OCI-LY7 (cell line): ENCODE results near the gene CCDC187. TPM values are rescaled to one million over a fixed set of nuclear protein-coding genes. Genes with fewer than 3 reads are reported as not detected.

Experiments
- BruUV-seq: library from RNA; stranded (reverse); fragments of 400-500 nt; replicated peaks from 2 replicates; lab custom pipeline; 2021; lab: Mats Ljungman, UMichigan
- CTCF ChIA-PET: fragments of 300-600 bp; sonication (Branson Sonifier 250); formaldehyde crosslinking; loops from one replicate; lab custom pipeline; 2022; ENCODE audit warnings: antibody characterized with exemption; ENCODE audit not compliant: unreplicated experiment; lab: Charles Lee
- POLR2A ChIA-PET: fragments of 300-600 bp; sonication (Branson Sonifier 250); formaldehyde crosslinking; loops from one replicate; lab custom pipeline; 2022; ENCODE audit warnings: antibody characterized with exemption; lab: Charles Lee
- DNase-seq: peaks from one replicate; pipeline ENCODE4 v3.0.0-alpha.2; 2015; ENCODE audit warnings: low spot score
- H2AFZ ChIP-seq: fragments of 200-600 bp; sonication (generic), shearing (Covaris generic); 2 replicates; pipeline ENCODE4 v1.6.1; 2014; ENCODE audit warnings: mild to moderate bottlenecking, antibody characterized with exemption, low read length, moderate library complexity
- H3K27ac ChIP-seq: fragments of 200-600 bp; sonication (generic); 2 replicates; pipeline ENCODE4 v1.5.1; 2014; ENCODE audit warnings: mixed run types, low read depth, mild to moderate bottlenecking, moderate library complexity, low read length, inconsistent platforms; ENCODE audit not compliant: poor library complexity, severe bottlenecking
- H3K36me3 ChIP-seq: fragments of 200-600 bp; sonication (generic); 2 replicates; pipeline ENCODE4 v1.6.1; 2014; ENCODE audit warnings: mild to moderate bottlenecking, antibody characterized with exemption, low read length, moderate library complexity, mixed read lengths; ENCODE audit not compliant: insufficient read depth
- H3K4me1 ChIP-seq: fragments of 200-600 bp; sonication (generic); 2 replicates; pipeline ENCODE4 v1.5.1; 2014; ENCODE audit warnings: mild to moderate bottlenecking, low read length; ENCODE audit not compliant: insufficient read depth, poor library complexity, severe bottlenecking
- H3K4me2 ChIP-seq: fragments of 200-600 bp; sonication (generic); 2 replicates; pipeline ENCODE4 v1.6.1; 2014; ENCODE audit warnings: mild to moderate bottlenecking, low read length
- H3K4me3 ChIP-seq: fragments of 200-600 bp; sonication (generic); 2 replicates; pipeline ENCODE4 v1.5.1; 2014; ENCODE audit warnings: mild to moderate bottlenecking, low read depth, low read length; ENCODE audit not compliant: poor library complexity, severe bottlenecking
- H3K79me2 ChIP-seq: fragments of 200-600 bp; sonication (generic); 2 replicates; pipeline ENCODE4 v1.6.1; 2016; ENCODE audit warnings: low read depth, mild to moderate bottlenecking, low read length, moderate library complexity, mixed read lengths; ENCODE audit not compliant: insufficient read depth
- H3K9me2 ChIP-seq: fragments of 200-600 bp; sonication (generic); 2 replicates; pipeline ENCODE4 v1.6.1; 2016; ENCODE audit warnings: mild to moderate bottlenecking, low read length, mixed read lengths; ENCODE audit not compliant: insufficient read depth
- H3K9me3 ChIP-seq: fragments of 200-600 bp; sonication (generic); 2 replicates; pipeline ENCODE4 v1.6.1; 2014; ENCODE audit warnings: mild to moderate bottlenecking, mixed run types, low read length, mixed read lengths
- H4K20me1 ChIP-seq: fragments of 200-600 bp; sonication (generic); 2 replicates; pipeline ENCODE4 v1.6.1; 2014; ENCODE audit warnings: mild to moderate bottlenecking, antibody characterized with exemption, low read length, moderate library complexity, mixed read lengths; ENCODE audit not compliant: insufficient read depth
- CTCF ChIP-seq: fragments of 200-600 bp; sonication (generic); conservative IDR thresholded peaks from 2 replicates; pipeline ENCODE4 v1.5.1; 2014; ENCODE audit warnings: mild to moderate bottlenecking, antibody characterized with exemption, low read length, moderate library complexity, mixed read lengths
- EZH2phosphoT487 ChIP-seq: fragments of 200-600 bp; sonication (generic); IDR thresholded peaks from 2 replicates; pipeline ENCODE4 v1.6.1; 2018; ENCODE audit warnings: low read depth, borderline replicate concordance, mild to moderate bottlenecking, mixed run types, antibody characterized with exemption, low read length, moderate library complexity, mixed read lengths
- intact Hi-C: fragments of 100-400 bp; cut with micrococcal nuclease; formaldehyde crosslinking; loops from one replicate; pipeline ENCODE4 v1.10.0; 2022; ENCODE audit not compliant: unreplicated experiment
- total RNA-seq, 2 experiments: library from RNA; depleted of rRNA in 1 of 2; stranded (reverse); fragments of >200 nt in 1 of 2; shearing (Covaris generic) in 1 of 2; gene quantifications; 2 replicates each; pipeline ENCODE4 v1.2.3, GENCODE V29; 2014 to 2022

Gene CCDC187
- total RNA-seq, 2 experiments from 2014 or later: not detected

- no TSS peak for BruUV-seq
- H3K9me3 ChIP-seq: no peaks in the 10 kb centered on the region
- ChIA-PET POLR2A (no interaction called here), CTCF (no interaction called here)
- H3K4me2 ChIP-seq: no peak overlapping the region
- no peaks in the 10 kb centered on the region for H3K36me3 ChIP-seq
- peaks cover 3% of the 10 kb centered on the region for H3K4me1 ChIP-seq
- H2AFZ ChIP-seq: no peak overlapping the region
- DNase-seq: no peak
- no peak overlapping the region for H3K4me3 ChIP-seq
- H3K9me2 ChIP-seq: no peaks in the 10 kb centered on the region
- no peak for TF ChIP-seq CTCF
- TF ChIP-seq EZH2phosphoT487: no peak
- H4K20me1 ChIP-seq: no peaks in the 10 kb centered on the region
- H3K27ac ChIP-seq: no peak overlapping the region
- no peaks in the 10 kb centered on the region for H3K79me2 ChIP-seq
- intact Hi-C loops: no loop called here
Observed at GRCh38 chr9:136293476-136294077, 10.3 kb downstream of the CCDC187 start.

- Histone ChIP-seq H4K20me1 (no peaks in the 10 kb centered on the region), H3K4me1 (peaks cover 6% of the 10 kb centered on the region), H3K4me2 (no peak overlapping the region), H3K36me3 (no peaks in the 10 kb centered on the region), H2AFZ (no peak overlapping the region), H3K27ac (no peak overlapping the region), H3K9me2 (no peaks in the 10 kb centered on the region), H3K79me2 (no peaks in the 10 kb centered on the region), H3K4me3 (no peak overlapping the region), H3K9me3 (no peaks in the 10 kb centered on the region)
- BruUV-seq: no TSS peak
- ChIA-PET POLR2A (no interaction called here), CTCF (no interaction called here)
- TF ChIP-seq CTCF: no peak
- no peak for TF ChIP-seq EZH2phosphoT487
- intact Hi-C loops: no loop called here
- no peak for DNase-seq
Observed at GRCh38 chr9:136292591-136293448, 11.1 kb downstream of the CCDC187 start.
